ENCODE data around the gene U2AF2.

DNA sequence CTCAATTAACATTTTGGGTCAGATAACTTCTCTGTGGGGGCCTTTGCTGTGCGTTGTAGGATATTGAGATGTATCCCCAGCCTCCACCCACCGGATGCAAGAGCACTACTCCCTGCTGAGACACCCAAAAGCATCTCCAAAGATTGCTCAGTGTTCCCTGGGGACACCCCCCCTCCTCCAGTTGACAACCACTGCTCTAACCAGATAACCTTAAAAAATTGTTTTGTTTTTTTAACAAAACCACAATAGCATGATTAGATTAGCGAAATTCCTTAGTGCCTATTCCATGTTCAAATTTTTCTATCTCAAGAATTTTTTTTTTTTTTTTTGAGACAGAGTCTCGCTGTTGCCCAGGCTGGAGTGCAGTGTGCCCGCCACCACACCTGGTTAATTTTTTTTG lies 17.6 kb downstream of the U2AF2 start:
- TF ChIP-seq, protein P1, sequence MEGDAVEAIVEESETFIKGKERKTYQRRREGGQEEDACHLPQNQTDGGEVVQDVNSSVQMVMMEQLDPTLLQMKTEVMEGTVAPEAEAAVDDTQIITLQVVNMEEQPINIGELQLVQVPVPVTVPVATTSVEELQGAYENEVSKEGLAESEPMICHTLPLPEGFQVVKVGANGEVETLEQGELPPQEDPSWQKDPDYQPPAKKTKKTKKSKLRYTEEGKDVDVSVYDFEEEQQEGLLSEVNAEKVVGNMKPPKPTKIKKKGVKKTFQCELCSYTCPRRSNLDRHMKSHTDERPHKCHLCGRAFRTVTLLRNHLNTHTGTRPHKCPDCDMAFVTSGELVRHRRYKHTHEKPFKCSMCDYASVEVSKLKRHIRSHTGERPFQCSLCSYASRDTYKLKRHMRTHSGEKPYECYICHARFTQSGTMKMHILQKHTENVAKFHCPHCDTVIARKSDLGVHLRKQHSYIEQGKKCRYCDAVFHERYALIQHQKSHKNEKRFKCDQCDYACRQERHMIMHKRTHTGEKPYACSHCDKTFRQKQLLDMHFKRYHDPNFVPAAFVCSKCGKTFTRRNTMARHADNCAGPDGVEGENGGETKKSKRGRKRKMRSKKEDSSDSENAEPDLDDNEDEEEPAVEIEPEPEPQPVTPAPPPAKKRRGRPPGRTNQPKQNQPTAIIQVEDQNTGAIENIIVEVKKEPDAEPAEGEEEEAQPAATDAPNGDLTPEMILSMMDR (IDR thresholded peaks at IDR 0.05; ENCODE audit: low read depth, low read length) = no peak
- TF ChIP-seq EZH2phosphoT487 (IDR thresholded peaks at IDR 0.05; ENCODE audit: low read depth) = no peak

Measured in OCI-LY3 (cell line).